ENCODE results near the gene PACRG. TPM values are rescaled to one million over a fixed set of nuclear protein-coding genes. Genes with fewer than 3 reads are reported as not detected.

The PACRG gene
- total and polyA plus RNA-seq, 2 experiments from 2014 or later: 0.17 to 0.68 TPM

DNA sequence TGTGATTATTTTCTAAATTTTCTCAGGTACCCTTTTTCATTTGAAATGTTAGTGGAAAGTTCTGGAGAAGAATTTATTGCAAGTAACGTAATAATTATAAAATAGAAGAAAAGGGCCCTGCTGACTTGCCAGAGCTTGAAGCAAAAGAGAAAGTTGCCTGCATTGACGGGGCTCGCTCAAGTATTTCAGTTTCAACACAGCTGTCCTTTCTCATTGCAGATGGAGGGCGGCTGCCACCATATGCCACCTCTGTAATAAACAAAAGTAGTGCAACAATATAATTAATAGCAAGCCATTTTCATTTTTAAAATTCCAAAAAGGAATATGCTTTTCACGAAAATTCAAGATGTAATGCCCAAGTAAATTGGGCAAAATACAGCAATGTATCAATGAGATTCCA, 246.2 kb downstream of the PACRG start:
- H3K4me3 ChIP-seq: no peak overlapping the region
- Mint-ChIP-seq H3K4me3 (no peak overlapping the region), H3K27ac (no peak overlapping the region), H3K36me3 (ENCODE audit: low read depth) (no peaks in the 10 kb centered on the region), H3K9me3 (no peaks in the 10 kb centered on the region), H3K4me1 (no peaks in the 10 kb centered on the region), H3K27me3 (ENCODE audit: insufficient read depth, low read depth, poor library complexity) (no peaks in the 10 kb centered on the region)
- no peaks in the 10 kb centered on the region for H3K36me3 ChIP-seq (ENCODE audit: insufficient read depth)
- DNase-seq (ENCODE audit: low spot score) (no peak), ATAC-seq (no peak)
- no peaks in the 10 kb centered on the region for H4K20me1 ChIP-seq (replicated peaks; ENCODE audit: insufficient read depth)
- no peaks in the 10 kb centered on the region for H3K79me2 ChIP-seq (replicated peaks; ENCODE audit: insufficient read depth)
- no peaks in the 10 kb centered on the region for H3K27me3 ChIP-seq (ENCODE audit: insufficient read depth)
- H3K9me2 ChIP-seq (ENCODE audit: insufficient read depth): no peaks in the 10 kb centered on the region
- no peak overlapping the region for H3K27ac ChIP-seq (ENCODE audit: low read depth)
- H3F3A ChIP-seq (replicated peaks; ENCODE audit: low read depth): no peaks in the 10 kb centered on the region
- H2AFZ ChIP-seq: no peak overlapping the region
- H3K4me2 ChIP-seq: no peak overlapping the region
- TF ChIP-seq ZNF462 (CRISPR knock-in tag; IDR thresholded peaks at IDR 0.05): no peak
- TF ChIP-seq, protein P1, sequence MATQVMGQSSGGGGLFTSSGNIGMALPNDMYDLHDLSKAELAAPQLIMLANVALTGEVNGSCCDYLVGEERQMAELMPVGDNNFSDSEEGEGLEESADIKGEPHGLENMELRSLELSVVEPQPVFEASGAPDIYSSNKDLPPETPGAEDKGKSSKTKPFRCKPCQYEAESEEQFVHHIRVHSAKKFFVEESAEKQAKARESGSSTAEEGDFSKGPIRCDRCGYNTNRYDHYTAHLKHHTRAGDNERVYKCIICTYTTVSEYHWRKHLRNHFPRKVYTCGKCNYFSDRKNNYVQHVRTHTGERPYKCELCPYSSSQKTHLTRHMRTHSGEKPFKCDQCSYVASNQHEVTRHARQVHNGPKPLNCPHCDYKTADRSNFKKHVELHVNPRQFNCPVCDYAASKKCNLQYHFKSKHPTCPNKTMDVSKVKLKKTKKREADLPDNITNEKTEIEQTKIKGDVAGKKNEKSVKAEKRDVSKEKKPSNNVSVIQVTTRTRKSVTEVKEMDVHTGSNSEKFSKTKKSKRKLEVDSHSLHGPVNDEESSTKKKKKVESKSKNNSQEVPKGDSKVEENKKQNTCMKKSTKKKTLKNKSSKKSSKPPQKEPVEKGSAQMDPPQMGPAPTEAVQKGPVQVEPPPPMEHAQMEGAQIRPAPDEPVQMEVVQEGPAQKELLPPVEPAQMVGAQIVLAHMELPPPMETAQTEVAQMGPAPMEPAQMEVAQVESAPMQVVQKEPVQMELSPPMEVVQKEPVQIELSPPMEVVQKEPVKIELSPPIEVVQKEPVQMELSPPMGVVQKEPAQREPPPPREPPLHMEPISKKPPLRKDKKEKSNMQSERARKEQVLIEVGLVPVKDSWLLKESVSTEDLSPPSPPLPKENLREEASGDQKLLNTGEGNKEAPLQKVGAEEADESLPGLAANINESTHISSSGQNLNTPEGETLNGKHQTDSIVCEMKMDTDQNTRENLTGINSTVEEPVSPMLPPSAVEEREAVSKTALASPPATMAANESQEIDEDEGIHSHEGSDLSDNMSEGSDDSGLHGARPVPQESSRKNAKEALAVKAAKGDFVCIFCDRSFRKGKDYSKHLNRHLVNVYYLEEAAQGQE (IDR thresholded peaks at IDR 0.05; ENCODE audit: unreplicated experiment): no peak
- H3K4me1 ChIP-seq (ENCODE audit: insufficient read depth): no peaks in the 10 kb centered on the region
